ENCODE results near the gene CXCL16. TPM values are rescaled to one million over a fixed set of nuclear protein-coding genes. Genes with fewer than 3 reads are reported as not detected.

The CXCL16 gene
- total RNA-seq, result 10 to 100 TPM; 13.0 to 72.6 (median 27.0) TPM

- intact Hi-C loops (cut with DNase I; ENCODE audit: low total_unique reads), result loop anchor here (10.0 kb wide), 2 partner anchors 45 to 155 kb away; partner anchors contain the start of genes C17orf107, GLTPD2 and VMO1
- Histone ChIP-seq H3K4me3 (peak within 1 kb of the TSS; percentile 63 to 94 (median 80)), H3K27ac (peak within 1 kb of the TSS; percentile 42 to 75 (median 72)), H3K9me3 (no peaks in the 10 kb centered on the region), H3K4me1 (peaks cover 6 to 16% (median 13%) of the 10 kb centered on the region in 4 donors), H3K36me3 (no peaks in the 10 kb centered on the region), H3K27me3 (peaks cover 2% of the 10 kb centered on the region)
- DNase-seq, result peak; percentile 83
- TF ChIP-seq POLR2AphosphoS5 (IDR thresholded peaks at IDR 0.05) (peak in 2 of 3 donors; percentile 10 to 11), CTCF (IDR thresholded peaks at IDR 0.05) (peak in 1 of 5 experiments; percentile 10), EP300 (IDR thresholded peaks at IDR 0.05; ENCODE audit: low read depth) (no peak), POLR2A (IDR thresholded peaks at IDR 0.05) (peak; percentile 53)
- in situ Hi-C loops (cut with MboI; ENCODE audit: low pct_ligation_motif_present in 1 of 4, low pct_unique_long_range_greater_than_20kb in 1 of 4, low sequenced_read_pairs in 3 of 4), result loop anchor here in 2 of 4 donors (10.0 kb wide), 2 partner anchors 45 to 145 kb away; partner anchors contain the start of genes GLTPD2 (in 1 of the 2) and VMO1 (in 1 of the 2)
- 1% methylated on average over 84 of the region's 100 CpGs; no CpG with 5 or more reads in 1 of the 2 donors for WGBS, 2 donors (ENCODE audit: low coverage in 1 of 2)
Observed at GRCh38 chr17:4739122-4740024, at the start of gene CXCL16, which contains the start of gene ZMYND15. CXCL16 (minus strand) TSS chr17:4739928; CDS start chr17:4739339, 589 bp downstream. ZMYND15 (plus strand) TSS chr17:4739833; CDS start chr17:4740549, 716 bp downstream.

- Histone ChIP-seq H3K4me3 (peak within 1 kb of the TSS; percentile 49 to 73 (median 68)), H3K27ac (peak within 1 kb of the TSS; percentile 95 to 99 (median 98)), H3K27me3 (peaks cover 23% of the 10 kb centered on the region), H3K36me3 (no peaks in the 10 kb centered on the region), H3K9me3 (no peaks in the 10 kb centered on the region), H3K4me1 (peaks cover 11 to 42% (median 38%) of the 10 kb centered on the region in 4 donors)
- WGBS, 2 donors (ENCODE audit: low coverage in 1 of 2), result 34% methylated on average over 59 of the region's 62 CpGs; no CpG with 5 or more reads in 1 of the 2 donors
- TF ChIP-seq POLR2AphosphoS5 (IDR thresholded peaks at IDR 0.05), result no peak
- no peak for TF ChIP-seq POLR2A (IDR thresholded peaks at IDR 0.05)
- TF ChIP-seq CTCF (IDR thresholded peaks at IDR 0.05), result no peak
- TF ChIP-seq EP300 (IDR thresholded peaks at IDR 0.05; ENCODE audit: low read depth), result no peak
- DNase-seq, result peak; percentile 19
- in situ Hi-C loops (cut with MboI; ENCODE audit: low pct_ligation_motif_present in 1 of 4, low pct_unique_long_range_greater_than_20kb in 1 of 4, low sequenced_read_pairs in 3 of 4), result loop anchor here (10.0 to 25.0 kb wide), 3 partner anchors 54 to 98 kb away; partner anchors contain the start of genes C17orf107 (in 2 of the 4), CXCL16 (in 1 of the 4), MED11 (in 1 of the 4) and ZMYND15 (in 1 of the 4)
- intact Hi-C loops (cut with DNase I; ENCODE audit: low total_unique reads), result loop anchor here (5.0 to 10.0 kb wide), 2 partner anchors 54 to 98 kb away; partner anchors contain the start of genes CXCL16, MED11 and ZMYND15
Observed at GRCh38 chr17:4788807-4789700, 49.3 kb upstream of the CXCL16 start, which contains the start of gene GLTPD2. GLTPD2 (plus strand) TSS chr17:4788964; CDS start chr17:4789012, 48 bp downstream.

GRCh38 chr17:4788159-4788806 lies 48.6 kb upstream of the CXCL16 start:
- TF ChIP-seq POLR2AphosphoS5 (IDR thresholded peaks at IDR 0.05) (no peak), EP300 (IDR thresholded peaks at IDR 0.05; ENCODE audit: low read depth) (no peak), POLR2A (IDR thresholded peaks at IDR 0.05) (no peak), CTCF (IDR thresholded peaks at IDR 0.05) (no peak)
- intact Hi-C loops (cut with DNase I; ENCODE audit: low total_unique reads) (loop anchor here (5.0 to 10.0 kb wide), 2 partner anchors 53 to 99 kb away; partner anchors contain the start of genes CXCL16, MED11 and ZMYND15), in situ Hi-C loops (cut with MboI; ENCODE audit: low pct_ligation_motif_present in 1 of 4, low pct_unique_long_range_greater_than_20kb in 1 of 4, low sequenced_read_pairs in 3 of 4) (loop anchor here (10.0 to 25.0 kb wide), 3 partner anchors 53 to 99 kb away; partner anchors contain the start of genes C17orf107 (in 2 of the 4), CXCL16 (in 1 of the 4), MED11 (in 1 of the 4) and ZMYND15 (in 1 of the 4))
- Histone ChIP-seq H3K9me3 (no peaks in the 10 kb centered on the region), H3K36me3 (no peaks in the 10 kb centered on the region), H3K4me3 (peak overlapping the region in 1 of 4 donors; percentile 68), H3K4me1 (peaks cover 11 to 42% (median 38%) of the 10 kb centered on the region in 4 donors), H3K27me3 (peaks cover 30% of the 10 kb centered on the region), H3K27ac (peak overlapping the region in 2 of 4 donors; percentile 97 to 98)
- no peak for DNase-seq
- WGBS, 2 donors (ENCODE audit: low coverage in 1 of 2), result 70 to 74% methylated on average over 5 to 14 of the region's 14 CpGs
